CD14-positive monocyte (primary cell): Measurements from ENCODE around the gene AMPD3. TPM values are rescaled to one million over a fixed set of nuclear protein-coding genes. Genes with fewer than 3 reads are reported as not detected.

Experiments
- DNase-seq, 3 donors: peaks; one replicate each; pipeline ENCODE4 v3.0.0-alpha.2; 2011 to 2022
- H2AFZ ChIP-seq: 2 replicates; pipeline ENCODE4 v1.6.0; 2012; ENCODE audit warnings: mild to moderate bottlenecking, low read depth, low read length, inconsistent platforms; ENCODE audit not compliant: insufficient read depth, poor library complexity, severe bottlenecking
- H3K27ac ChIP-seq, 2 donors: 1 replicate in 1 of 2; 2 replicates in 1 of 2; pipeline ENCODE4 v1.5.1; 2012 to 2013; ENCODE audit warnings: low read length in 2 of 2, control low read depth in 1 of 2, inconsistent platforms in 1 of 2, low read depth in 1 of 2, mild to moderate bottlenecking in 1 of 2
- H3K27me3 ChIP-seq, 2 donors: one replicate each; pipeline versions ENCODE4 v1.6.0 to v1.6.1; 2011 to 2013; ENCODE audit warnings: low read length in 2 of 2; ENCODE audit not compliant: control insufficient read depth in 2 of 2, insufficient read depth in 2 of 2
- H3K36me3 ChIP-seq, 2 donors: replicated peaks in 1 of 2; 1 replicate in 1 of 2; 2 replicates in 1 of 2; pipeline versions ENCODE4 v1.5.1 to v1.6.1; 2012 to 2013; ENCODE audit warnings: low read length in 2 of 2, control low read depth in 1 of 2, inconsistent platforms in 1 of 2, mild to moderate bottlenecking in 1 of 2; ENCODE audit not compliant: insufficient read depth in 2 of 2, control insufficient read depth in 1 of 2
- H3K4me1 ChIP-seq, 2 donors: 1 replicate in 1 of 2; 2 replicates in 1 of 2; pipeline versions ENCODE4 v1.5.1 to v1.6.1; 2012 to 2013; ENCODE audit warnings: low read length in 2 of 2, control low read depth in 1 of 2, inconsistent platforms in 1 of 2, mild to moderate bottlenecking in 1 of 2, moderate library complexity in 1 of 2; ENCODE audit not compliant: insufficient read depth in 2 of 2, control insufficient read depth in 1 of 2
- H3K4me2 ChIP-seq: replicated peaks from 2 replicates; pipeline ENCODE3; 2012; ENCODE audit warnings: low read length, moderate library complexity, mild to moderate bottlenecking; ENCODE audit not compliant: poor library complexity, severe bottlenecking; ENCODE audit errors: extremely low read depth
- H3K4me3 ChIP-seq, 3 experiments: fragments of 200-600 bp in 1 of 3; sonication (generic) in 1 of 3; replicated peaks in 1 of 3; 1 replicate in 2 of 3; 2 replicates in 1 of 3; pipeline ENCODE4 v1.5.1; 2011 to 2013; ENCODE audit warnings: low read length in 3 of 3, mild to moderate bottlenecking in 3 of 3, control low read depth in 2 of 3, low read depth in 2 of 3, inconsistent platforms in 1 of 3, moderate library complexity in 1 of 3
- H3K79me2 ChIP-seq: 2 replicates; pipeline ENCODE4 v1.6.0; 2012; ENCODE audit warnings: mild to moderate bottlenecking, control low read depth, inconsistent platforms, low read length, moderate library complexity; ENCODE audit not compliant: insufficient read depth
- H3K9ac ChIP-seq: 2 replicates; pipeline ENCODE4 v1.6.0; 2017; ENCODE audit warnings: low read length, mild to moderate bottlenecking; ENCODE audit not compliant: insufficient read depth, poor library complexity, severe bottlenecking
- H3K9me3 ChIP-seq, 2 donors: replicated peaks in 1 of 2; 1 replicate in 1 of 2; 2 replicates in 1 of 2; pipeline versions ENCODE4 v1.5.1 to v1.6.1; 2012 to 2013; ENCODE audit warnings: low read length in 2 of 2, control low read depth in 1 of 2; ENCODE audit not compliant: control insufficient read depth in 1 of 2, insufficient read depth in 1 of 2
- H4K20me1 ChIP-seq: 2 replicates; pipeline ENCODE4 v1.6.0; 2012; ENCODE audit warnings: mild to moderate bottlenecking, low read length, control low read depth, moderate library complexity; ENCODE audit not compliant: insufficient read depth
- H3K27ac Mint-ChIP-seq, 7 donors: one replicate each; pipeline ENCODE4 v1.8.0; 2020; ENCODE audit warnings: mild to moderate bottlenecking in 7 of 7, mixed read lengths in 7 of 7, moderate library complexity in 6 of 7, inconsistent platforms in 2 of 7
- H3K27me3 Mint-ChIP-seq, 3 donors: one replicate each; pipeline ENCODE4 v1.8.0; 2021 to 2022; ENCODE audit warnings: low read depth in 3 of 3, mild to moderate bottlenecking in 3 of 3, mixed read lengths in 3 of 3, moderate library complexity in 3 of 3, inconsistent platforms in 1 of 3
- H3K36me3 Mint-ChIP-seq, 2 donors: one replicate each; pipeline ENCODE4 v1.8.0; 2020; ENCODE audit warnings: mixed read lengths in 2 of 2, inconsistent platforms in 1 of 2, mild to moderate bottlenecking in 1 of 2
- H3K4me1 Mint-ChIP-seq: one replicate; pipeline ENCODE4 v1.8.0; 2020; ENCODE audit warnings: mild to moderate bottlenecking, mixed read lengths
- H3K4me3 Mint-ChIP-seq, 2 donors: one replicate each; pipeline ENCODE4 v1.8.0; 2020; ENCODE audit warnings: mild to moderate bottlenecking in 2 of 2, mixed read lengths in 2 of 2, moderate library complexity in 1 of 2
- H3K9me3 Mint-ChIP-seq, 7 donors: one replicate each; pipeline ENCODE4 v1.8.0; 2020 to 2022; ENCODE audit warnings: mixed read lengths in 7 of 7, mild to moderate bottlenecking in 6 of 7, moderate library complexity in 6 of 7, inconsistent platforms in 2 of 7
- CTCF ChIP-seq: fragments of 200-600 bp; IDR thresholded peaks from one replicate; pipeline ENCODE4 v1.8.0; 2022; ENCODE audit warnings: antibody characterized with exemption, mild to moderate bottlenecking
- WGBS: methylation state at CpG from one replicate; pipeline ENCODE4 v1.1.5; 2013; ENCODE audit warnings: missing lambda C conversion rate; ENCODE audit not compliant: insufficient coverage; 5-methylcytosine and 5-hydroxymethylcytosine counted together
- intact Hi-C, 2 donors: fragments of 100-400 bp; cut with micrococcal nuclease; formaldehyde crosslinking; loops; one replicate each; pipeline versions ENCODE4 v1.15.0 to v1.15.1; 2023
- polyA plus RNA-seq, 3 donors: library from polyadenylated mRNA; depleted of rRNA in 1 of 3; unstranded in 2 of 3; stranded (reverse) in 1 of 3; fragments of 300-500 nt in 2 of 3; fragments of >200 nt in 1 of 3; fragmentation: Illumina TruSeq in 2 of 3; gene quantifications; 1 replicate in 2 of 3; 2 replicates in 1 of 3; pipeline ENCODE4 v1.2.3, GENCODE V29; 2012 to 2021

Gene AMPD3
- polyA plus RNA-seq, 3 donors, result 10.5 to 24.3 (median 14.3) TPM

GRCh38 chr11:10480026-10480425, 25.0 kb downstream of the AMPD3 start:
- no peak overlapping the region for H3K4me3 Mint-ChIP-seq
- Histone ChIP-seq H3K4me3 (no peak overlapping the region), H3K27me3 (no peaks in the 10 kb centered on the region), H3K9me3 (no peaks in the 10 kb centered on the region), H4K20me1 (peaks cover 84% of the 10 kb centered on the region), H3K36me3 (peaks cover 85 to 99% of the 10 kb centered on the region in 2 donors), H3K4me2 (no peak overlapping the region), H2AFZ (no peak overlapping the region), H3K27ac (no peak overlapping the region), H3K4me1 (peaks cover 6 to 11% of the 10 kb centered on the region in 2 donors), H3K79me2 (peaks cover 46% of the 10 kb centered on the region), H3K9ac (no peak overlapping the region)
- H3K9me3 Mint-ChIP-seq, result no peaks in the 10 kb centered on the region
- intact Hi-C loops, result no loop called here
- no peak for TF ChIP-seq CTCF
- H3K27me3 Mint-ChIP-seq, result no peaks in the 10 kb centered on the region
- DNase-seq, result no peak
- 95% methylated on average over 3 of the region's 6 CpGs for WGBS
- peaks cover 14% of the 10 kb centered on the region for H3K4me1 Mint-ChIP-seq
- peaks cover 81 to 95% of the 10 kb centered on the region in 2 donors for H3K36me3 Mint-ChIP-seq
- peak overlapping the region in 2 of 7 donors; percentile 21 to 50 for H3K27ac Mint-ChIP-seq

- peak overlapping the region in 1 of 7 donors; percentile 8 for H3K27ac Mint-ChIP-seq
- Histone ChIP-seq H3K27me3 (no peaks in the 10 kb centered on the region), H3K9ac (no peak overlapping the region), H3K79me2 (peaks cover 39% of the 10 kb centered on the region), H3K27ac (no peak overlapping the region), H4K20me1 (peaks cover 81% of the 10 kb centered on the region), H3K36me3 (peaks cover 86 to 99% of the 10 kb centered on the region in 2 donors), H3K9me3 (no peaks in the 10 kb centered on the region), H3K4me3 (no peak overlapping the region), H3K4me1 (peaks cover 6 to 11% of the 10 kb centered on the region in 2 donors), H3K4me2 (no peak overlapping the region), H2AFZ (no peak overlapping the region)
- intact Hi-C loops, result no loop called here
- H3K27me3 Mint-ChIP-seq, result no peaks in the 10 kb centered on the region
- H3K9me3 Mint-ChIP-seq, result no peaks in the 10 kb centered on the region
- no CpG with 5 or more reads among the region's 2 CpGs for WGBS
- H3K4me1 Mint-ChIP-seq, result peaks cover 14% of the 10 kb centered on the region
- no peak for TF ChIP-seq CTCF
- peaks cover 80 to 95% of the 10 kb centered on the region in 2 donors for H3K36me3 Mint-ChIP-seq
- H3K4me3 Mint-ChIP-seq, result no peak overlapping the region
- no peak for DNase-seq
Measured at GRCh38 chr11:10480760-10481159, 25.7 kb downstream of the AMPD3 start.
